ENCODE measurements around the gene GDA.

Gene GDA

DNA sequence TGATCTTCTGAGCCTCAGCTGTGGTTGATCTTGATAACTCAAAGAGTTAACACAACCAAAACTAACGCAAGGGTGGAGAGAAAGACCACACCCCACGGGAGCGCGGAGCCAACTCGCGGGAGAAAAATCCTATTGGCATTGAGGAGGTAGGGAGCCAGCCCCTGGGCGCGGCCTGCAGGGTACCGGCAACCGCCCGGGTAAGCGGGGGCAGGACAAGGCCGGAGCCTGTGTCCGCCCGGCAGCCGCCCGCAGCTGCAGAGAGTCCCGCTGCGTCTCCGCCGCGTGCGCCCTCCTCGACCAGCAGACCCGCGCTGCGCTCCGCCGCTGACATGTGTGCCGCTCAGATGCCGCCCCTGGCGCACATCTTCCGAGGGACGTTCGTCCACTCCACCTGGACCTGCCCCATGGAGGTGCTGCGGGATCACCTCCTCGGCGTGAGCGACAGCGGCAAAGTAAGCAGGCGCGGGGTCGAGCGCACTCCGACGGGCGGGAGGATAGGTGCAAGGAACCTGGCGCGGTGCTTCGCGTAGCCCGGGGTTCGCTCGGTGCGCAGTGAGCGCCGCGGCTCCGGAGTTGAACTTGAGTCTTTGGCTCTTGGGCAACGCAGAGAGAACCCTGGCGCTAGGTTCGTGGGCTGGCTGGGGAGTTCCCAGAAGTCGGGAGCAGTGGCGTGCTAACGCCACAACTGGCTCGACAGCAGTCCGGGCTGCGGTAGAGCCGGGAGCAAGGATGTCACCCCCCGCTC lies at the start of gene GDA:
Gene GDA, plus strand, starts transcription at position 210 of the 745 bp plus-strand sequence. Its CDS starts 120 bp downstream, at position 330.
- no peak for DNase-seq (ENCODE audit: low read depth)

DNA sequence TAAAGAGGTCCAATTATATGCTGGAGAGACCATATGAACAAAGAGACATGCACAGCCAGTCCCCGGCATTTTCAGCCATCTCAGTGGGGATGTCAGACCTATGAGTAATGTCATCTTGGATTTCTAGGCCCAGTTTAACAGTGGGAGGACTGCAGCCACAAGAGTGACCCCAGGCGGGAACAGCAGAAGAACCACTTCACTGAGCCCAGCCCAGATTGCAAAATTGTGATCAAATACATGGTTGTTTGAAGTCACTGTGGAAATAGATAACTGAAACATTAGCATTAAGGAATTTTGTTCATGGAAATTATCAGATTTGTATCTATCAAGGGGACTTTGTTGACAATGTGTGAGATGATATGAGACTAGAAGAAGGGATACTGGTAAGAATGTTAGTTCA lies 46.7 kb upstream of the GDA start:
- DNase-seq (ENCODE audit: low read depth): no peak

- no peak for DNase-seq (ENCODE audit: low read depth)
These were observed 36.2 kb upstream of the GDA start for GRCh38 chr9:72113056-72113455.

DNA sequence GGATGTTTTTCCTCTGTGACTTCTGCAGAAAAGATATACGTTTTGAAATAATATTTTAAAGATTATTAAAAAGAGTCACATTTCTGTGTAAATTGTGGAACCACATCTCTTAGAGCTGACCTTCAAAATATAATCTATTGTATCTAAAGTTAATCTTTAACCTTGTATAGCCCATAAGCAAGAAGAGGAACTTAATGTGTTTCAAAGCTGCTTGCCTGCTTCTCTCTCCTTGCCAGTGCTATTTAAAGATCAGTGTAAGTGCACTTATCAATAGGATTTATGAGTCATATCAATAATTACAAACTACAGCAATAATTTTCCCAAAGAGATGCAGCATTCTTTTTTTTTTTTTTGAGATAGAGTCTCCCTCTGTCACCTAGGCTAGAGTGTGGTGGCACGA lies 29.4 kb upstream of the GDA start:
- no peak for DNase-seq (ENCODE audit: low read depth)

DNA sequence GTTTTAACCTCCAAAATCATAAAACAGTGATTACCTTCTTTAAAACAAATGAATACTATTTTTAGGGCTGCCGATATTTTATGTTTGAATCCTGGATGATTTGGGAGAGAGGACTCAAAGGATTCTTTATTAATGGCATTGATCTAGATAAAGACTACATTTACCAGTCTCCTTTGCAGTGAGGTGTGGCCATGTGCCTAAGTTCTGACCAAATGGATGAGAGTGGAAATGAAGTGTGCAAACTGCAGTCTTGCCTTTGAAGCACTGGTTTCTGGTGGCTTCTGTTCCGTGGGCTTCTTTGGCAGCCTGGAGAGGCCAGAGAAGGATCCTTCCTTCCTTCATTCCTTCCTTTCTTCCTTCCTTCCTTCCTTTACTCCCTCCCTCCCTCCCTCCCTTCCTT lies 24.3 kb upstream of the GDA start:
- no peak for DNase-seq (ENCODE audit: low read depth)

- no peak for DNase-seq (ENCODE audit: low read depth)
These were observed 21.5 kb upstream of the GDA start for GRCh38 chr9:72127753-72128152.

DNA sequence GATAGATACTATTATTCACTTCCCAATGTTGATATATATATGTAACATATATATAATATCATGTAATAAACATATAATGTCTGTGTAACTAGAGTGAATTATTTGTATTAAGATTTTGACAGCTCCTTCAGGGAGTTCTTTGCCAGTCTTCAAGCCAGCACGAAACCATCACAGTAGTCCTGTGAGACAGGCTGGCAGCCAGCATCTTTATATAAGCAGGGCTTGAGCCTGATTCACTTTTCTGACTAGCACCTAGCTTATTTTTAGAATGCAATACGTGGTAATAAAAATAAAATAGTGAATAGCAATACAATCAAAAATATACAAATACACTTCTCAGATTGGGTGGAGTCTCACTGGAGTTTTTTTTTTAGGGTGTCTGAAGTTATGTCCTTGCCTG lies 20.7 kb upstream of the GDA start:
- DNase-seq (ENCODE audit: low read depth): no peak

DNA sequence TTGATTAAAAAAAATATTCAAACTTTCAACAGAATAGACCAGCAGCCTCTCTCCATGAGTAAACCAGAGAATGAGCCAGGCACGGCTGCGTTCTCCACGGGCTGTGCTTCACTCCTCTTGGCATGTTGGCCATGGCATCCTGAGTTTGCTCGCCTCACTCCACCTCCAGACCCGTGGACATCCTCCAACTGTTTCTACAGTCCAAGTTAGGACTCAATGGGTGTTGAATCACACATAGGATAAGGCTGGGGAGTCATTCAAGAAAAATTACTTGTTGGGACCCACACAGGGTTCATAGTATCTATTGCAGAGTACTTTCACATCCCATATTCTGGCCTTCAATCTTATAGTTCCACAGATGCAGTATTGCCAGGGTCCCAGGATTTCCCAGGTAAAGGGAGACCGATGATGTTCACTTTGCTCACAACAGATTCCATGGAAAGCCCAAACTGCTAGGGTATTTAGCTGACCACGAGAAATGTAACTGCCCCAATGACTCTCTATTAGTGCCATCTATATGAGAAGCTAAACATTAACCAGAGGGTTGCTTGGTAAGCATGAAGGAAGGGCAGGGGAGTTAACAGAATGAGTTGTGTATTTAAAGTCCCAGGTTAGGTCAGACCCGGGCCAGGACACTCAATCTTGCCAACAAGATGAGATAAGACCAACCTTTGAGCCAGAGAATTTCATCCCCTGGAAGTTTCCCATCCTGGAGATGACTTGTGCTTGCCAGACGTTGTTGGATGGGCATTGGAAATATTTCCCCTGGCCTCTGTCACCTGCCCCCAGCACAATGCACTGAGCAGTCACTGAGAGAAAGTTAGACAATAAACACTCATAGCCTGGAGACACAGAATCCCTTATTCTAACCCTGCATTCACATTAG lies 19.7 kb upstream of the GDA start:
- DNase-seq (ENCODE audit: low read depth): no peak

- DNase-seq (ENCODE audit: low read depth): no peak
These were observed 18.9 kb upstream of the GDA start for GRCh38 chr9:72130321-72130720.

GRCh38 chr9:72131206-72131605 lies 18.0 kb upstream of the GDA start:
- DNase-seq (ENCODE audit: low read depth): no peak

DNA sequence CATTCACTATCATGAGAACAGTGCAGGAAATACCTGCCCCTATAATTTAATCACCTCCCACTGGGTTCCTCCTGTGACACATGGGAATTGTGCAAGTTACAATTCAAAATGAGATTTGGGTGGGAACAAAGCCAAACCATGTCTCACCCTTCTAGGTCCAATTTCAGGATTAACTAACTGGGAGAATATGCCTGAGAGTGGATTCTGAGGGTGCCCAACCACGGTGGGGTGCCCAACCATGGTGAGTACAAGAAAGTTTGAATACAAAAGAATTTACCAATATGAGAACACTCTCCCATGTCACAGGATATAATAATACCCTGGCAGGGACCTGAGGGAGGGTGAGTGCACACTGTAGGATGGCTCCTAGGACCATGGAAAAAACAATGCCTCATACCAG lies 17.2 kb upstream of the GDA start:
- DNase-seq (ENCODE audit: low read depth): no peak

- DNase-seq (ENCODE audit: low read depth): no peak
These were observed 15.7 kb upstream of the GDA start for GRCh38 chr9:72133365-72134035.

DNA sequence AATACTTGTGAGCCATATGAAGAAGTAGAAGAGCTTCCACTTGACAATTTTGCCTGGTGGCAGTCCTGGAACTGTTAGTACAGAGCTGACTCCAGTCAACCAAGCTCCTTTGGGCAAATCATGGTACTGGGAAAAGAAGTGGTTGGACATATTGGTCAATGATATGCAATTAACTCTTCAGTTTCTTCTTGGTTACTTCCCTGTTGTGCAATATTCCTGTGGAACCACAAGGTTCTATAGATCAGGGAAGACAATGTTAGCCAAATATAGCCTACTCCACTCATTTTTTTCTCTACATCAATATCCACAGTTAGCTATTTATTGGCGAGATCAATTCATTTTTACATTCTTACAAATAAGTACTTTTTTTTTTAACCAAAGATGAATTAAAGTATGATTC lies 14.4 kb upstream of the GDA start:
- DNase-seq (ENCODE audit: low read depth): no peak

- no peak for DNase-seq (ENCODE audit: low read depth)
These were observed 11.4 kb upstream of the GDA start for GRCh38 chr9:72137697-72138365.

- no peak for DNase-seq (ENCODE audit: low read depth)
These were observed 10.0 kb upstream of the GDA start for GRCh38 chr9:72139226-72139625.

GRCh38 chr9:72140586-72140985 lies 8.7 kb upstream of the GDA start:
- no peak for DNase-seq (ENCODE audit: low read depth)

DNA sequence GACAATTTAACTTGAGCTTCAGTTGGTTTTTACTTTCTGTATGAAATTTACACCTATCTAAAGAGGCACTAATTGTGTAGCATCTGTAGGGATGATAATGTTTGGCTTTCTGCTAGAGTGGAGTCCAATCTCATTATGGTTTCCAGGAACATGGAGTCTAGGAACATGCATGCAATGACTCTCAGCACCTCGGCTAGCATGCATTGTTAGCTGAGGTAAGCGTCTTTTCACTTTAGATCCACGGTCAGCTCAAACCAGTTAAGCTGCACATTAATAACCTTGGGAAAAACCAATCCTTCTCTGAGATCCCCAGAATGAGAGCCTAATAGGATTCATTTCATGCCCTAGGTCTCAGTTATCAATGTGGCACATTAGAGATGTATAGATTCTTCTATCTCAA lies 7.8 kb upstream of the GDA start:
- DNase-seq (ENCODE audit: low read depth): no peak

DNA sequence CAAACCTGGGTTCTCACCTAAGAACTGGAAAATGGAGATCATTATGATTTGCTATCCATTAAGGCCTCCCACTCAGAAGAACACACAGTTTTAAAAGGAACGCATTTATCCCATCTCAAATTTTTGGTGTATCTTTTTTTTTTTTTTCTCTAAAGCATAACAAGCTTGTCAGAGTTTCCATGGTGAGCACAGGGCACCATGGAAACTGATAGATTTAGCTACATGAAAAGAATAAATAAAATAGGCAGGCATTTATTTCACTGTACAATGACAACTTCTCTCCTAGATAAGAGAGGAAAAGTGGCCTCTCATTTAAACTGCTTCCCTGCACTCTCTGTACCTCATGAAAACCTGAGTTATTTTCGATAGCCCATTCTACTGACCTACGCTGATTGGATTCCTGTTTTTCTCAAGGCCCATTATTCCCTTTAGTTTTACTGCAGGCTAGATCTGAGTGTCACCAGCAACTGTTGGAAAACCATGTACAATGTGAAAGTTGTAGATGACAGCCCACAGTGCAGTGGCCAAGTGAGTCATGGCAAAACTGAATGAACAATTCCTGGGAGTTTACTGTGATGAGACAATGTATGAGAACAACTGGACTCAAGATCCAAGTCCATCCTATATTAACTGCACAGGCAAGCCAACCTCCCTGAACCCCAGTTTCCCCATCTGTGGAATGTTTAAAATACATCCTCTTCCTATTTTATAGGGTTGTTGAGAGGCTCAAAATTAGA lies 4.3 kb upstream of the GDA start:
- no peak for DNase-seq (ENCODE audit: low read depth)

DNA sequence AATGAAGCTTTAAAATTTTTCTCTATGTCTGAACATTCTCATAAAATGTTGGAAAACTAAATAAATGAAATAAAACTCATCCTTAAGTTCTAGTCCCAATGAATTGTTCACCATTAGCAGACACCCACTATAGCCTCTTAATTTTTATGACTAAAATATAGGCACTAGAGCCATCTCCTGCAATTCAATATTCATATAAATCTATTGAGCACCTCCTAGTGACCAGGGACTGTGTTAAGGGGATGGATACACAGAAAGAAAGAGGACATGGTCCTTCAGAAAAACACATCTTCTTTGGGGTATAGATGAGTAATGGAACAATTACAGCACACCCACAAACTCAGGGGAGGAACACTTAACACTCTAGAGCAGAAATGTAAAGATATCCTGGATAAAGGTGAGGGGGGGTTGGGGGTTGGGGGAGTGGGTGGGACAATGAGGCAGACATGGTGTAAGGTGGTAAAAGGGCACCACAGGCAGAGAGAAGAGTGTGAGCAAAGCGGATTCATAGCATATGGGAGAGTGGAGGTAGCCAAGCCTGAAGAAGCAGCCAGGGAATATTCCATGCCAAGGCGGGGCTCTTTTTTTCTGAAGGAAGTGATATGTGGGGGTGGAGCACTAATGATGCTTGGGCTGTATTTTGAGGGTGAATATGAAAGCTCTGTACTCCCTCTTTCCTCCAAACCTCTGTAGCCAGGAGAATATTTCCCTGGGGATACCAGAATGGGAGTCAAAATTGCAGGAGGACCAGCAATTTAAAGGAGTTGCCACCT lies 3.3 kb upstream of the GDA start:
- no peak for DNase-seq (ENCODE audit: low read depth)

DNA sequence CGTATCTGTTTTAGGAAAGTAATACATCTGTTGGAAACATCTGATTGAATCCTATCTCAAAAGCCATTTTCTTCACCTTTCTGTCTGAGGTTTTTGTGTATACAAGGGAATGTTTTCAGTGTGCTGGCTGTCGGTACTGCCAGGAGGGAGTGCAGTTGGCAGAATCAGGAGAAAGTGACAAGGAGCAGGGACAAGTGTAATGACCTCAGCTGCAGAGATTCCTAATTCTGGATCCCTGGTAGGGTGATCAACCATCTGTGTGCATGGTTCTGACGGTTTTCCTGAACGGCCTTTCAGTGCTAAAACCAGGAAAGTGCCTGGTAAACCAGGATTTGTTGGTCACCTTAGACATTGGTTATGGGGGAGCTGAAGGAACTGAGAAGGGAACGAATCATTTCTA lies 1.6 kb upstream of the GDA start:
- no peak for DNase-seq (ENCODE audit: low read depth)

DNA sequence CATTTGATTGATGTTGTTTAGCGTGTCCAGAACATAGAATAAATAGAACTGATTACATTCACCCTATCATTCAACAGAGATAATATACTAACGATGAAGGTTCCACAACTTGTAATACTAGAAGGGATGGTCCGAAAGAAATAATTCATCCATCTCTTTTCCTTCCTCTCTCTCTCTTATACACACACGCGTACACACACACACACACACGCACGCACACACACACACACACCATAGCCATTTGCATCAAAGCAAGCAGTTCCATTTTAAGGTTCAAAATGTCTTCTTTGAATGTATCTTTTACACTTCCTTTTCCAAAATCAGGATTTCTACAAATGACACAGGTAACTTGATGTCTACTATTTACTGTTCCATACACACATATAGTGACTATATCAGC lies 887 bp downstream of the GDA start:
- DNase-seq (ENCODE audit: low read depth): no peak

Data from fibroblast of the conjunctiva (primary cell).